ENCODE results near the gene HNRNPL. TPM values are rescaled to one million over a fixed set of nuclear protein-coding genes. Genes with fewer than 3 reads are reported as not detected.

The HNRNPL gene
- total RNA-seq, 1 experiment from 2014 or later = 749 TPM

- ATAC-seq = no peak
- DNase-seq (ENCODE audit: low read depth, low spot score) = no peak
- no peaks in the 10 kb centered on the region for H3K9me3 ChIP-seq (ENCODE audit: control insufficient read depth, insufficient read depth, low read depth, low read length)
- H3K36me3 ChIP-seq (ENCODE audit: control insufficient read depth, insufficient read depth, low read length) = no peaks in the 10 kb centered on the region
- BruUV-seq (replicated peaks) = no TSS peak
- intact Hi-C loops (cut with micrococcal nuclease; ENCODE audit: unreplicated experiment) (no loop called here), in situ Hi-C loops (cut with HindIII; ENCODE audit: low pct_unique_long_range_greater_than_20kb, low sequenced_read_pairs) (no loop called here)
- H3K27me3 ChIP-seq (ENCODE audit: control insufficient read depth, insufficient read depth, low read length) = no peaks in the 10 kb centered on the region
- TF ChIP-seq POLR2AphosphoS5 (IDR thresholded peaks at IDR 0.05; ENCODE audit: low read depth, low read length) (no peak), CTCF (IDR thresholded peaks at IDR 0.05) (no peak), TCF7L2 (IDR thresholded peaks at IDR 0.05; ENCODE audit: low read depth, low read length) (no peak), SIN3A (IDR thresholded peaks at IDR 0.05; ENCODE audit: borderline replicate concordance, insufficient read depth, low read depth, low read length) (no peak)
- TF ChIP-seq, protein P1, sequence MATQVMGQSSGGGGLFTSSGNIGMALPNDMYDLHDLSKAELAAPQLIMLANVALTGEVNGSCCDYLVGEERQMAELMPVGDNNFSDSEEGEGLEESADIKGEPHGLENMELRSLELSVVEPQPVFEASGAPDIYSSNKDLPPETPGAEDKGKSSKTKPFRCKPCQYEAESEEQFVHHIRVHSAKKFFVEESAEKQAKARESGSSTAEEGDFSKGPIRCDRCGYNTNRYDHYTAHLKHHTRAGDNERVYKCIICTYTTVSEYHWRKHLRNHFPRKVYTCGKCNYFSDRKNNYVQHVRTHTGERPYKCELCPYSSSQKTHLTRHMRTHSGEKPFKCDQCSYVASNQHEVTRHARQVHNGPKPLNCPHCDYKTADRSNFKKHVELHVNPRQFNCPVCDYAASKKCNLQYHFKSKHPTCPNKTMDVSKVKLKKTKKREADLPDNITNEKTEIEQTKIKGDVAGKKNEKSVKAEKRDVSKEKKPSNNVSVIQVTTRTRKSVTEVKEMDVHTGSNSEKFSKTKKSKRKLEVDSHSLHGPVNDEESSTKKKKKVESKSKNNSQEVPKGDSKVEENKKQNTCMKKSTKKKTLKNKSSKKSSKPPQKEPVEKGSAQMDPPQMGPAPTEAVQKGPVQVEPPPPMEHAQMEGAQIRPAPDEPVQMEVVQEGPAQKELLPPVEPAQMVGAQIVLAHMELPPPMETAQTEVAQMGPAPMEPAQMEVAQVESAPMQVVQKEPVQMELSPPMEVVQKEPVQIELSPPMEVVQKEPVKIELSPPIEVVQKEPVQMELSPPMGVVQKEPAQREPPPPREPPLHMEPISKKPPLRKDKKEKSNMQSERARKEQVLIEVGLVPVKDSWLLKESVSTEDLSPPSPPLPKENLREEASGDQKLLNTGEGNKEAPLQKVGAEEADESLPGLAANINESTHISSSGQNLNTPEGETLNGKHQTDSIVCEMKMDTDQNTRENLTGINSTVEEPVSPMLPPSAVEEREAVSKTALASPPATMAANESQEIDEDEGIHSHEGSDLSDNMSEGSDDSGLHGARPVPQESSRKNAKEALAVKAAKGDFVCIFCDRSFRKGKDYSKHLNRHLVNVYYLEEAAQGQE (IDR thresholded peaks at IDR 0.05; ENCODE audit: insufficient read depth in 1 of 2, low read depth in 2 of 2, low read length in 1 of 2) = no peak
- no peak overlapping the region for H3K4me3 ChIP-seq (ENCODE audit: low read depth in 2 of 2, low read length in 2 of 2)
- H3K4me1 ChIP-seq (ENCODE audit: control insufficient read depth, insufficient read depth, low read length) = peaks cover 4% of the 10 kb centered on the region
- H3K27ac ChIP-seq (ENCODE audit: low read length) = no peak overlapping the region
- POLR2A ChIA-PET = no interaction called here
- CTCF ChIA-PET = interaction anchor here (0.6 kb wide), 1 partner anchor 657 kb away, joined by 4 read pairs; no protein-coding TSS in a partner anchor
Measured at GRCh38 chr19:38893341-38893771, 43.6 kb upstream of the HNRNPL start.

DNA sequence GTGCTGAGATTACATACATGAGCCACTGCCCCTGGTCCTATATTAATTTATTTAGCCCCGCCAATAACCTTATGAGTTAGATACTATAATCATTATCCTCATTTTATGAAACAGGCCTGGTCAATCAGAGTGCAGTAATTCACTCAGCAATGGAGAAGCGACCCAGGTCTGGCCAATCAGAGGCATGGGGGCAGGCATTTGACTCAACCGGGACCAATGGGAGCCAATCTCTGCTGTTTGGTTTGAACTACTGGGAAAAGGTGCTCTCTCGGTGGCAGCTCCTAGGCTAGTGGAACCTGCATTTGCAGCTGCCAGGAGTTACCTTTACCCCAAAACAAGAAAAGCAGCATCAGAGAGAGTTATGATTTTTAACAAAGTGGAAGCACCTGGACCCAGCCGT, 43.1 kb upstream of the HNRNPL start:
- in situ Hi-C loops (cut with HindIII; ENCODE audit: low pct_unique_long_range_greater_than_20kb, low sequenced_read_pairs) (no loop called here), intact Hi-C loops (cut with micrococcal nuclease; ENCODE audit: unreplicated experiment) (no loop called here)
- no peaks in the 10 kb centered on the region for H3K36me3 ChIP-seq (ENCODE audit: control insufficient read depth, insufficient read depth, low read length)
- no peaks in the 10 kb centered on the region for H3K4me1 ChIP-seq (ENCODE audit: control insufficient read depth, insufficient read depth, low read length)
- H3K9me3 ChIP-seq (ENCODE audit: control insufficient read depth, insufficient read depth, low read depth, low read length) = no peaks in the 10 kb centered on the region
- TF ChIP-seq SIN3A (IDR thresholded peaks at IDR 0.05; ENCODE audit: borderline replicate concordance, insufficient read depth, low read depth, low read length) (no peak), POLR2AphosphoS5 (IDR thresholded peaks at IDR 0.05; ENCODE audit: low read depth, low read length) (no peak), TCF7L2 (IDR thresholded peaks at IDR 0.05; ENCODE audit: low read depth, low read length) (no peak), CTCF (IDR thresholded peaks at IDR 0.05) (no peak)
- TF ChIP-seq, protein P1 (IDR thresholded peaks at IDR 0.05; ENCODE audit: insufficient read depth in 1 of 2, low read depth in 2 of 2, low read length in 1 of 2) = no peak
- ATAC-seq = no peak
- ChIA-PET CTCF (no interaction called here), POLR2A (no interaction called here)
- H3K27me3 ChIP-seq (ENCODE audit: control insufficient read depth, insufficient read depth, low read length) = no peaks in the 10 kb centered on the region
- H3K27ac ChIP-seq (ENCODE audit: low read length) = no peak overlapping the region
- no peak overlapping the region for H3K4me3 ChIP-seq (ENCODE audit: low read depth in 2 of 2, low read length in 2 of 2)
- DNase-seq (ENCODE audit: low read depth, low spot score) = no peak
- no TSS peak for BruUV-seq (replicated peaks)

All from Panc1 (cell line).